ENCODE data around the gene C1orf115.

- no peak for TF ChIP-seq CTCF (IDR thresholded peaks at IDR 0.05; ENCODE audit: insufficient read depth, low read length)
- no peak for TF ChIP-seq POLR2AphosphoS5 (IDR thresholded peaks at IDR 0.05; ENCODE audit: low read depth)
- TF ChIP-seq GABPA (IDR thresholded peaks at IDR 0.05; ENCODE audit: low read depth), result no peak
Measured at GRCh38 chr1:220741349-220741748, 51.2 kb downstream of the C1orf115 start.
